Liver (tissue), 3 donors: ENCODE measurements around the gene PASK.

Source experiments
- RAD21 ChIP-seq, 2 donors: IDR thresholded peaks; 2 replicates each; pipeline ENCODE4 v1.6.1; 2016; ENCODE audit warnings: antibody characterized with exemption in 2 of 2, mild to moderate bottlenecking in 2 of 2
- TF ChIP-seq, protein P1 (sequence below): fragments of 150-350 bp; IDR thresholded peaks from 2 replicates; pipeline ENCODE4 v1.5.1; 2017; ENCODE audit warnings: improper control_type of control experiment, low read depth, low read length; ENCODE audit not compliant: missing input control
- donor health status: healthy.
- donor health status: healthy.

DNA sequence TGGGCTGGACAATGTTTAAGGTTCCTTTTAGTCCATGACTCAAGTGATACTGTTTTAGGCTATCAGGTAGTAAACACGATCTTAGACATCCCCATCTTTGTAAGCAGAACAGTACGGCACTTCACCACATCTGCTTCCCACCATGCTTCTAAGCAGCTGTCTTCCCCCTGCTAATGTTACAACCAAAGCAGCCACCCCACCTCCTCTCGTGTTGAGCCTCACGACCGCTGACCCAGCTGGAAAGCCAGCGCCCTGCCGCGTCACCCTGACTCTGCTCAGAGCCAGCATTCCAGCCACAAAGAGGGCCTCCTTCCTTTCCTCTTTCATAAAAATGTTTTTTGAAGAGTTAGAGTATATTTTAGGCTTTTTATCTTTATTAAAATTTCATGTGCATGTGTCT is 56.6 kb downstream of the PASK start:
- TF ChIP-seq RAD21 (IDR thresholded peaks at IDR 0.05): no peak
- TF ChIP-seq, protein P1, sequence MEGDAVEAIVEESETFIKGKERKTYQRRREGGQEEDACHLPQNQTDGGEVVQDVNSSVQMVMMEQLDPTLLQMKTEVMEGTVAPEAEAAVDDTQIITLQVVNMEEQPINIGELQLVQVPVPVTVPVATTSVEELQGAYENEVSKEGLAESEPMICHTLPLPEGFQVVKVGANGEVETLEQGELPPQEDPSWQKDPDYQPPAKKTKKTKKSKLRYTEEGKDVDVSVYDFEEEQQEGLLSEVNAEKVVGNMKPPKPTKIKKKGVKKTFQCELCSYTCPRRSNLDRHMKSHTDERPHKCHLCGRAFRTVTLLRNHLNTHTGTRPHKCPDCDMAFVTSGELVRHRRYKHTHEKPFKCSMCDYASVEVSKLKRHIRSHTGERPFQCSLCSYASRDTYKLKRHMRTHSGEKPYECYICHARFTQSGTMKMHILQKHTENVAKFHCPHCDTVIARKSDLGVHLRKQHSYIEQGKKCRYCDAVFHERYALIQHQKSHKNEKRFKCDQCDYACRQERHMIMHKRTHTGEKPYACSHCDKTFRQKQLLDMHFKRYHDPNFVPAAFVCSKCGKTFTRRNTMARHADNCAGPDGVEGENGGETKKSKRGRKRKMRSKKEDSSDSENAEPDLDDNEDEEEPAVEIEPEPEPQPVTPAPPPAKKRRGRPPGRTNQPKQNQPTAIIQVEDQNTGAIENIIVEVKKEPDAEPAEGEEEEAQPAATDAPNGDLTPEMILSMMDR: no peak
